ENCODE measurements around the gene PPFIBP2. TPM values are rescaled to one million over a fixed set of nuclear protein-coding genes. Genes with fewer than 3 reads are reported as not detected.
A peak's percentile ranks its signal among the peaks of the same experiment; 100 is the strongest.

Gene PPFIBP2
- total RNA-seq, 1 donor from 2014 or later: 64.1 TPM

DNA sequence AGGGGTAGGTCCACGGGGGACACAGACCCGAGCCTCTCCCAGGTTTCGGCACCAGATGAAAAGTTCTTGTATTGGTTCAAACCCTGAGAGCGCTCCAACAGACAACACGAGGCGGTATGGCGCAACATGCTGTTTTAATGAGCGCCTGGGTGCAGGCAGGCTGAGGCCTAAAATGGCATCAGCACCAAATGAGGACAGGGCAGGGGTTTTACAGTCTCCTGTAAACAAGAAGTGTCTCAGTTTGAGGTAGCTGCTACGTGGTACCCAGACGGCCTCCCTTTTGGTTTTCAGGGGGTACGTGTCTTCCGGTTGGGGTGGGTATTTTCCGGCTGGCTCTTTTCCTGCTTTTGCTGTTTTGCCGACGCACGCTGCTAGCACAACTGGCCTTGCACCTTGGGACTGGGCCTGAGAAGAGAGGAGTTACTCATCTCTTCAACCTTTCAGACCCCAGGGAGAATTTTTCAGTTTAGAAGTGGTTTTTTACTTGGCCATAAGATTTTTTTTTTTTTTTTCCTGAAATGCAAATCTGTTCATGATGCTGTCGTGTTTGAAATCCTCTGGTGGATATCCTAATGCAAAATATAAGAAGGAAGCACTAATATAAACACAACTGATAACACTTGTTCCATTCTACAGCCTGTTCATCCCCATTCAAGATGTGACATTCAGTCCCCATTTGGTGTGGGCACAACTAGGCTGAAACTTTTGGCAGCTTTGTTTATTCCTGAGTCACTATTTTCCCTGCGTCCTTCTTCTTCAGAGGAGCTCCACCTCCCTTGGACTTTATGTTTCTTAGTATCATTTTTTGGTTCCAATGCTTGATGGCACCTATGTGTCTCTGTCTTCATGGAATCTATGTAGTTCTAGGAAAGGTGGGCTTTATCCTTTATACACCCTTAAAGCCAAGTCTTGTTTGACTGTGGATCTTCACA lies 6.5 kb downstream of the PPFIBP2 start:
- no peaks in the 10 kb centered on the region for H3K4me1 Mint-ChIP-seq (ENCODE audit: low read depth)

DNA sequence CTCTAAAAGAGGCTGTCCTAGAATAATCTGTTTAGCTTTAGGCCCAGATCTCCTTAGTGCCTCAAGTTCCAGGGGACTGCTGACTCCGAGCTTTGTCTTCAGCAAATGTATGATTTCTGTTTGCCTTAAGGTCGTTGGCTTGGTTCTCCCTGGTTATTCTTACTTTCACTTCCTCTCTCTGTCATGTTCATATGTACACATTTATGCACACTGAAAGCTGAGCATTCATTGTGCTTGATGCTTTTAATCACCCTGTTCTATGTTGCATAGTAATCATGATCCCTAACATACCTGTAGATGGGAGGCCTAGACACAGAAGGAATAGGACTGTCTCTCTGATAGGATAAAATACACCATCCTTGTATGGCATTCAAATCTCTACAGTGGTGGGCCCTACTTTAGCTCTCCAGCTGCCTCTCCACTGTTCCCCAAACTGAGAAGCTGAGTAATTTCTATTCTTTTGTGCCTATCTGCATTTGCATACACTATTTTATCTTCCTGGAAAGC lies 7.2 kb downstream of the PPFIBP2 start:
- TF ChIP-seq, protein P1, sequence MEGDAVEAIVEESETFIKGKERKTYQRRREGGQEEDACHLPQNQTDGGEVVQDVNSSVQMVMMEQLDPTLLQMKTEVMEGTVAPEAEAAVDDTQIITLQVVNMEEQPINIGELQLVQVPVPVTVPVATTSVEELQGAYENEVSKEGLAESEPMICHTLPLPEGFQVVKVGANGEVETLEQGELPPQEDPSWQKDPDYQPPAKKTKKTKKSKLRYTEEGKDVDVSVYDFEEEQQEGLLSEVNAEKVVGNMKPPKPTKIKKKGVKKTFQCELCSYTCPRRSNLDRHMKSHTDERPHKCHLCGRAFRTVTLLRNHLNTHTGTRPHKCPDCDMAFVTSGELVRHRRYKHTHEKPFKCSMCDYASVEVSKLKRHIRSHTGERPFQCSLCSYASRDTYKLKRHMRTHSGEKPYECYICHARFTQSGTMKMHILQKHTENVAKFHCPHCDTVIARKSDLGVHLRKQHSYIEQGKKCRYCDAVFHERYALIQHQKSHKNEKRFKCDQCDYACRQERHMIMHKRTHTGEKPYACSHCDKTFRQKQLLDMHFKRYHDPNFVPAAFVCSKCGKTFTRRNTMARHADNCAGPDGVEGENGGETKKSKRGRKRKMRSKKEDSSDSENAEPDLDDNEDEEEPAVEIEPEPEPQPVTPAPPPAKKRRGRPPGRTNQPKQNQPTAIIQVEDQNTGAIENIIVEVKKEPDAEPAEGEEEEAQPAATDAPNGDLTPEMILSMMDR (IDR thresholded peaks at IDR 0.05; ENCODE audit: unreplicated experiment): no peak

More for the DNA sequence above, 6.5 kb downstream of the PPFIBP2 start:
- Mint-ChIP-seq H3K27me3 (peaks cover 33% of the 10 kb centered on the region), H3K9me3 (ENCODE audit: low read depth) (peaks cover 5% of the 10 kb centered on the region), H3K27ac (no peak overlapping the region), H3K36me3 (ENCODE audit: insufficient read depth) (peaks cover 4% of the 10 kb centered on the region), H3K4me3 (ENCODE audit: low read depth) (no peak overlapping the region)
- no peak for DNase-seq (ENCODE audit: low spot score, unreplicated experiment)
- TF ChIP-seq, protein P1 (IDR thresholded peaks at IDR 0.05; ENCODE audit: unreplicated experiment): no peak

DNA sequence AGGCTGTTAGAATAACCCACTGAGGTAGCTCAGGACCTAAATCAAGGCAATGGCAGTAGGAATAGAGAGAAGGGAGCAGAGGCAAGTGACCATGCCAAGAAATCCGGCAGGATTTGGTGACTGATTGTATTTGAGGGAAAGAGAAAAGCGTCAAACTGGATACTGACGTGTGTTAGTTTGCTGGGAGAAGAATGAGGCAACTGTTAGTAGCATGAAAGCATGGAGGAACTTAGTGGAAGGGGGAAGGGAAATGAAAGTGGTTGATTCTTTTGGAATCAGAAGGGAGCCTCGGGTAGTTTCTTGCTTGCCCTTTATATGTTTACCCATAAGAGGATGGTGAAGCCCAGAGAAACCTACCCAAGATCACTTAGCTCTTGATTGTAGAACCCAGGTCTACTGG lies 8.3 kb downstream of the PPFIBP2 start:
- peaks cover 4% of the 10 kb centered on the region for H3K36me3 Mint-ChIP-seq (ENCODE audit: insufficient read depth)
- H3K27ac Mint-ChIP-seq: no peak overlapping the region
- no peak for DNase-seq (ENCODE audit: low spot score, unreplicated experiment)
- no peak overlapping the region for H3K4me3 Mint-ChIP-seq (ENCODE audit: low read depth)
- peaks cover 15% of the 10 kb centered on the region for H3K27me3 Mint-ChIP-seq
- TF ChIP-seq, protein P1 (IDR thresholded peaks at IDR 0.05; ENCODE audit: unreplicated experiment): no peak
- H3K9me3 Mint-ChIP-seq (ENCODE audit: low read depth): peaks cover 5% of the 10 kb centered on the region
- no peaks in the 10 kb centered on the region for H3K4me1 Mint-ChIP-seq (ENCODE audit: low read depth)

More for the DNA sequence above, 7.2 kb downstream of the PPFIBP2 start:
- no peak overlapping the region for H3K27ac Mint-ChIP-seq
- H3K4me3 Mint-ChIP-seq (ENCODE audit: low read depth): no peak overlapping the region
- H3K36me3 Mint-ChIP-seq (ENCODE audit: insufficient read depth): peaks cover 4% of the 10 kb centered on the region
- no peaks in the 10 kb centered on the region for H3K4me1 Mint-ChIP-seq (ENCODE audit: low read depth)
- peaks cover 25% of the 10 kb centered on the region for H3K27me3 Mint-ChIP-seq
- DNase-seq (ENCODE audit: low spot score, unreplicated experiment): no peak
- H3K9me3 Mint-ChIP-seq (ENCODE audit: low read depth): peaks cover 5% of the 10 kb centered on the region

DNA sequence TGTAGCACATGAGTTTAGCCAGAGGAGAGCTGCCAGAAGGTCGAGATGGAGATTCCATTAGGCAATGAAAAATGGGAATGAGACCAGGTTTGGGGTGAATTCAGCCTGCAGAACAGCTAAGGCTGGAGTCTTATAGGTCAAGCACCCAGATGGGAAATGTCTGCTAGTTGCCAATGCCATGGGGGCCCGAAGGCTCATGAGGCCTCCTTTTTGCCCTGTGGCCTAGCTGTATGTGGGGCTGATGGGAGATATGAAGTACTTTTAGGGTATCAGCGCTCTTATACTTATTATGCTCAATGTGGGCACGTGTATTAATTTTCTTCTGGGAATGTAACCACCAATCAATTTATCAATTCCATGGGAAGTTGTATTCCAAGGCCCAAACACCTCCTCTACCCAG lies 8.7 kb downstream of the PPFIBP2 start:
- Mint-ChIP-seq H3K4me3 (ENCODE audit: low read depth) (no peak overlapping the region), H3K4me1 (ENCODE audit: low read depth) (no peaks in the 10 kb centered on the region), H3K27ac (no peak overlapping the region), H3K27me3 (peaks cover 13% of the 10 kb centered on the region), H3K9me3 (ENCODE audit: low read depth) (peaks cover 5% of the 10 kb centered on the region), H3K36me3 (ENCODE audit: insufficient read depth) (peaks cover 4% of the 10 kb centered on the region)
- TF ChIP-seq, protein P1 (IDR thresholded peaks at IDR 0.05; ENCODE audit: unreplicated experiment): no peak
- no peak for DNase-seq (ENCODE audit: low spot score, unreplicated experiment)

DNA sequence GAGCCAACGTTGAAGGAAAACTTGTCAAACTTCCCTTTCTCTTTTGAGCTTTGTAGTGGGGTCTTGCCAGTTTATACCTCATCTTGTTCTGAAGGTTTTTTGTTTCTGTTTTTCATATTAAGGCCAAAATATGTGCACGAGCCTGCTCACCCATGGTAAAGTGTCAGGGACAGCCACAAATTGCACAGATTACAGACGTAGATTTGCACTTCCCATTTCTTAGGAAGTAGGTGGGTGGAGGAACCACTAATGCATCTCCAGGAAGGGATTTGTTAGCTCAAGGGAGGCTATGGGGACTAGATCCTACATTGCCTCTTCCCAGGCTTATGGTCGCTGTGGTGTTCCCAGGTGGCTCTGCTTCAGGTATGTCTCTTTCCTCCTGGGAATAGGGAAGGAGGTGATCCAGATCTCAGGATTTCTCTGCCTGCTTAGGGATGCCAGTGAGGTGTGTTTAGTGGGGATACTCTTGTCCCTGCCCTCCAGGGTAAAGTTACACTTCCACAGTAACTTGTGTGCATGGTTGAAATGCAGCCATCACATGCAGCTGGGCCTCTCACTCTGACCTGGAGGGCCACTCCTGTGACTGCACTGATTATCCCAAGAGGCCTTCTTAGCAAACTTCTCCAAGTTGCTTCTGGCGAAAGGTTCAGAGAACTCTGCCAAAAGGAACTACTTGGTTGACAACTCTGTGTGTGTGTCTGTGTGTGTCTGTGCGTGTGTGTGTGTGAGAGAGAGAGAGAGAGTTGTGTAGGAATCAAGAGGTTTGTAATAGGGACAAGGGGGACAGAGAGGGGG lies 9.8 kb downstream of the PPFIBP2 start:
- TF ChIP-seq, protein P1 (IDR thresholded peaks at IDR 0.05; ENCODE audit: unreplicated experiment): no peak
- no peak overlapping the region for H3K4me3 Mint-ChIP-seq (ENCODE audit: low read depth)
- H3K36me3 Mint-ChIP-seq (ENCODE audit: insufficient read depth): peaks cover 2% of the 10 kb centered on the region
- H3K27ac Mint-ChIP-seq: peak overlapping the region; percentile 6
- H3K9me3 Mint-ChIP-seq (ENCODE audit: low read depth): peaks cover 2% of the 10 kb centered on the region
- no peaks in the 10 kb centered on the region for H3K4me1 Mint-ChIP-seq (ENCODE audit: low read depth)
- peaks cover 9% of the 10 kb centered on the region for H3K27me3 Mint-ChIP-seq
- no peak for DNase-seq (ENCODE audit: low spot score, unreplicated experiment)

All from progenitor cell of endocrine pancreas (in vitro differentiated cells).